CD4-positive, alpha-beta T cell treated with Interferon gamma for 1 hour (primary cell): ENCODE data around the gene CABP4.

Experiments
- DNase-seq: peaks from one replicate; pipeline ENCODE4 v3.0.0-alpha.2; 2020

CABP4 gene

GRCh38 chr11:67436459-67437081 lies 18.6 kb upstream of the CABP4 start:
- DNase-seq, result peak; percentile 59

GRCh38 chr11:67437082-67437808 lies 17.9 kb upstream of the CABP4 start, which contains the start of gene PTPRCAP:
TSS of gene PTPRCAP (minus strand) at chr11:67437682. CDS start at chr11:67437619, 63 bp downstream.
- DNase-seq, result peak; percentile 71

GRCh38 chr11:67437809-67438157 lies 17.4 kb upstream of the CABP4 start:
- no peak for DNase-seq

- peak; percentile 65 for DNase-seq
Measured at GRCh38 chr11:67438158-67438902, 16.8 kb upstream of the CABP4 start.

GRCh38 chr11:67439321-67440228 lies 15.6 kb upstream of the CABP4 start:
- DNase-seq, result no peak

- DNase-seq, result no peak
Measured at GRCh38 chr11:67440229-67441097, 14.7 kb upstream of the CABP4 start.

- DNase-seq, result no peak
Measured at GRCh38 chr11:67441098-67441563, 14.0 kb upstream of the CABP4 start.

GRCh38 chr11:67441731-67442351 lies 13.3 kb upstream of the CABP4 start:
- DNase-seq, result peak; percentile 29

GRCh38 chr11:67442504-67443404 lies 12.4 kb upstream of the CABP4 start:
- DNase-seq, result no peak

- no peak for DNase-seq
Measured at GRCh38 chr11:67445515-67445914, 9.6 kb upstream of the CABP4 start.

- DNase-seq, result no peak
Measured at GRCh38 chr11:67448220-67448609, 6.9 kb upstream of the CABP4 start.

GRCh38 chr11:67449116-67449844 lies 5.9 kb upstream of the CABP4 start:
- DNase-seq, result no peak

- DNase-seq, result no peak
Measured at GRCh38 chr11:67450796-67451657, 4.1 kb upstream of the CABP4 start.

- no peak for DNase-seq
Measured at GRCh38 chr11:67451658-67451976, 3.5 kb upstream of the CABP4 start.

- no peak for DNase-seq
Measured at GRCh38 chr11:67452141-67452952, 2.8 kb upstream of the CABP4 start, which contains the start of gene GPR152. TSS of gene GPR152 (minus strand) at chr11:67452729. CDS start at chr11:67452724, 5 bp downstream.

GRCh38 chr11:67453816-67454732 lies 1.1 kb upstream of the CABP4 start:
- no peak for DNase-seq
